OCI-LY3 (cell line): Measurements from ENCODE around the gene ESAM.
A peak's percentile ranks its signal among the peaks of the same experiment; 100 is the strongest.

Experiments
- H2AFZ ChIP-seq: fragments of 200-600, 300-600 bp; shearing (Covaris generic); 2 replicates; pipeline ENCODE4 v1.6.0; 2014; ENCODE audit warnings: antibody characterized with exemption, low read depth, low read length
- H3K27ac ChIP-seq: fragments of 200-600, 300-600 bp; sonication (generic); 2 replicates; pipeline ENCODE4 v1.5.1; 2014; ENCODE audit warnings: mild to moderate bottlenecking, low read length, moderate library complexity, mixed read lengths
- H3K27me3 ChIP-seq: fragments of 200-600, 300-600 bp; sonication (generic); 2 replicates; pipeline ENCODE4 v1.6.1; 2014; ENCODE audit warnings: low read depth, low read length, mixed read lengths
- H3K36me3 ChIP-seq: fragments of 200-600, 300-600 bp; sonication (generic); replicated peaks from 2 replicates; pipeline ENCODE3; 2014; ENCODE audit warnings: low read depth, low read length, mixed read lengths
- H3K4me1 ChIP-seq: fragments of 300-600, 200-600 bp; sonication (generic); 2 replicates; pipeline ENCODE4 v1.6.1; 2014; ENCODE audit warnings: low read length, mixed read lengths
- H3K4me2 ChIP-seq: fragments of 200-600, 300-600 bp; sonication (generic); 2 replicates; pipeline ENCODE4 v1.6.1; 2014; ENCODE audit warnings: low read length, mixed read lengths
- H3K4me3 ChIP-seq: fragments of 300-600, 200-600 bp; sonication (generic); 2 replicates; pipeline ENCODE4 v1.5.1; 2014; ENCODE audit warnings: antibody characterized with exemption, mild to moderate bottlenecking, low read length, moderate library complexity
- H3K79me2 ChIP-seq: fragments of 300-600, 200-600 bp; shearing (Covaris generic); 2 replicates; pipeline ENCODE4 v1.6.1; 2014; ENCODE audit warnings: mild to moderate bottlenecking, low read length, mixed read lengths
- H3K9ac ChIP-seq: fragments of 300-600, 200-600 bp; shearing (Covaris generic); 2 replicates; pipeline ENCODE4 v1.6.0; 2014; ENCODE audit warnings: mild to moderate bottlenecking, low read length, moderate library complexity
- H3K9me3 ChIP-seq: fragments of 200-600, 300-600 bp; shearing (Covaris generic); 2 replicates; pipeline ENCODE4 v1.6.1; 2014; ENCODE audit warnings: low read length, mixed read lengths; ENCODE audit not compliant: insufficient read depth
- H4K20me1 ChIP-seq: fragments of 200-600, 300-600 bp; sonication (generic); 2 replicates; pipeline ENCODE4 v1.6.1; 2016; ENCODE audit warnings: low read length, mixed read lengths; ENCODE audit not compliant: insufficient read depth
- EZH2phosphoT487 ChIP-seq: fragments of 200-600 bp; shearing (Covaris generic); IDR thresholded peaks from 2 replicates; pipeline ENCODE4 v1.6.1; 2018; ENCODE audit warnings: antibody characterized with exemption, mixed run types, low read depth
- TF ChIP-seq, protein P1 (sequence below): fragments of 200-600, 300-600 bp; sonication (generic); IDR thresholded peaks from 2 replicates; pipeline ENCODE4 v1.5.1; 2014; ENCODE audit warnings: antibody characterized with exemption, low read length, low read depth

ESAM gene

DNA sequence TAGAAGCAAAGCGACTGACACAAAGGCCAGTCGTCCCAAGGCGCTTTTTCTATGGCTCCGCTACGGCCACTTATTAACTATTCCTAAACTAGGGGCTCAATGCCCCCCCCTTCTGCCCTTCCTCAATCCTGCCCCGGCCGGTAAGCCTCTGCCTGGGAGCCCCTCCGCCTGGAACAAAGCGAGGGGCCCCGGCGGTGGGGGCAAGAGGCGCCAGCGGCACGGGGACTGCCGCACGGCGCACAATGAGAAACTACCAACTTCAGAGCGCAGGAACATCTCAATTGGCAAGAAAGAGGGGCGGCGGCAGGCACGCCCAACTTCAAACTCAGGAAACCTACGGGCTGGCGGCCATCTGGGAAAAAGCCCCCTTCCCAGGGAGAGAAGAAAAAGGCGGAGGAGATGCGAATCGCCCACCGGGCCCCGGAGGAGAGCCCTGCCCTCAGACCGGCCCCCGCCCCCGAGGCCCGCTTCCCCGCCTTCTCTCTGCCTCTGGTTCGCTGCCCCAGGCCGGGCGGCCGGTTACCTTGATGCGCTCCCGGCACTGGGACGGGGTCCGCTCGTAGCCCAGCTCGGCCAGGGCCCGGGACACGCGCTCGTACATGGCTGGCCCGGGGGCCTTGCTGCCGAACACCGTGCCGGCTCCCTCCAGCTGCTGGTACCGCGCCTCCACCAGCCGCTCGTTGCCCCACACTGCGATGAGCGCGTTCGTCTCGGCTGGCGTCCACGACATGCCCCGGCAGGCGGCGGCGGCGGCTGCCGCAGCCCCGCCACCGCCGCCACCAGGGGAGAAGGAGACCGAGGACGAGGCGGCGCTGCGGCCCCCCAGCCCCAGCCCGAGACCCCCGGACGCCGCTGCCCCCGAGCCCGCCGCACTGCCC lies 37.5 kb upstream of the ESAM start:
- peak overlapping the region; percentile 86 for H3K4me3 ChIP-seq

GRCh38 chr11:124798991-124799347 lies 36.9 kb upstream of the ESAM start:
- peak overlapping the region; percentile 97 for H3K4me2 ChIP-seq
- H3K79me2 ChIP-seq = peaks cover 55% of the 10 kb centered on the region
- peak overlapping the region; percentile 86 for H3K4me3 ChIP-seq
- TF ChIP-seq EZH2phosphoT487 = no peak
- TF ChIP-seq, protein P1, sequence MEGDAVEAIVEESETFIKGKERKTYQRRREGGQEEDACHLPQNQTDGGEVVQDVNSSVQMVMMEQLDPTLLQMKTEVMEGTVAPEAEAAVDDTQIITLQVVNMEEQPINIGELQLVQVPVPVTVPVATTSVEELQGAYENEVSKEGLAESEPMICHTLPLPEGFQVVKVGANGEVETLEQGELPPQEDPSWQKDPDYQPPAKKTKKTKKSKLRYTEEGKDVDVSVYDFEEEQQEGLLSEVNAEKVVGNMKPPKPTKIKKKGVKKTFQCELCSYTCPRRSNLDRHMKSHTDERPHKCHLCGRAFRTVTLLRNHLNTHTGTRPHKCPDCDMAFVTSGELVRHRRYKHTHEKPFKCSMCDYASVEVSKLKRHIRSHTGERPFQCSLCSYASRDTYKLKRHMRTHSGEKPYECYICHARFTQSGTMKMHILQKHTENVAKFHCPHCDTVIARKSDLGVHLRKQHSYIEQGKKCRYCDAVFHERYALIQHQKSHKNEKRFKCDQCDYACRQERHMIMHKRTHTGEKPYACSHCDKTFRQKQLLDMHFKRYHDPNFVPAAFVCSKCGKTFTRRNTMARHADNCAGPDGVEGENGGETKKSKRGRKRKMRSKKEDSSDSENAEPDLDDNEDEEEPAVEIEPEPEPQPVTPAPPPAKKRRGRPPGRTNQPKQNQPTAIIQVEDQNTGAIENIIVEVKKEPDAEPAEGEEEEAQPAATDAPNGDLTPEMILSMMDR = no peak
- H3K9ac ChIP-seq = peak overlapping the region; percentile 86
- no peaks in the 10 kb centered on the region; the same call in 1 of the 2 replicates for H4K20me1 ChIP-seq
- H3K36me3 ChIP-seq = no peaks in the 10 kb centered on the region
- H3K4me1 ChIP-seq = peaks cover 23% of the 10 kb centered on the region
- H2AFZ ChIP-seq = no peak overlapping the region
- H3K27me3 ChIP-seq = no peaks in the 10 kb centered on the region
- H3K27ac ChIP-seq = no peak overlapping the region
- H3K9me3 ChIP-seq = no peaks in the 10 kb centered on the region

More for the DNA sequence above, 37.5 kb upstream of the ESAM start:
- Histone ChIP-seq H3K36me3 (no peaks in the 10 kb centered on the region), H3K27me3 (no peaks in the 10 kb centered on the region), H3K4me2 (peak overlapping the region; percentile 97), H3K9ac (peak overlapping the region; percentile 86), H3K4me1 (peaks cover 23% of the 10 kb centered on the region), H3K27ac (peak overlapping the region; percentile 69), H4K20me1 (no peaks in the 10 kb centered on the region; the same call in 1 of the 2 replicates), H3K9me3 (no peaks in the 10 kb centered on the region), H2AFZ (no peak overlapping the region), H3K79me2 (peaks cover 52% of the 10 kb centered on the region)
- TF ChIP-seq, protein P1 = no peak
- no peak for TF ChIP-seq EZH2phosphoT487

DNA sequence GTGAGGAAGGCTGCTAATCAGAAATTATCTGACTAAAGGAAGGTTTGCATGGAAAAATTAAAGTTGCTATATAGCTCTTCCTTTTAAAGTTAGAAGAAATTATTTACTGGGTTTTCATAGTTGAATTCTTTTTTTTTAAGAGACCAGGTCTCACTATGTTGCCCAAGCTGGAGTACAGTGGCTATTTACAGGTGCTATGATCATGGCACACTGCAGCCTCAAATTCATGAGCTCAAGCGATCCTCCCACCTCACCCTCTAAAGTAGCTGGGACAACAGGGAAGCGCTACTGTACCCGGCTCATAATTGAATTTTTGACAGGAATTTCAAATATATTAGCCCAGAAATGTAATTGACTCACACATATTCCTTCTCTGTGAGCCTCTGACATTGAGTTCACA lies 34.2 kb upstream of the ESAM start:
- Histone ChIP-seq H4K20me1 (peaks cover 20% of the 10 kb centered on the region), H3K9ac (no peak overlapping the region), H3K4me3 (no peak overlapping the region), H3K4me1 (peaks cover 23% of the 10 kb centered on the region), H3K27me3 (no peaks in the 10 kb centered on the region), H3K9me3 (no peaks in the 10 kb centered on the region), H3K79me2 (peaks cover 76% of the 10 kb centered on the region), H3K27ac (no peak overlapping the region), H3K4me2 (peak overlapping the region; percentile 3; the same call in 1 of the 2 replicates), H3K36me3 (no peaks in the 10 kb centered on the region), H2AFZ (no peak overlapping the region)
- TF ChIP-seq, protein P1 = no peak

DNA sequence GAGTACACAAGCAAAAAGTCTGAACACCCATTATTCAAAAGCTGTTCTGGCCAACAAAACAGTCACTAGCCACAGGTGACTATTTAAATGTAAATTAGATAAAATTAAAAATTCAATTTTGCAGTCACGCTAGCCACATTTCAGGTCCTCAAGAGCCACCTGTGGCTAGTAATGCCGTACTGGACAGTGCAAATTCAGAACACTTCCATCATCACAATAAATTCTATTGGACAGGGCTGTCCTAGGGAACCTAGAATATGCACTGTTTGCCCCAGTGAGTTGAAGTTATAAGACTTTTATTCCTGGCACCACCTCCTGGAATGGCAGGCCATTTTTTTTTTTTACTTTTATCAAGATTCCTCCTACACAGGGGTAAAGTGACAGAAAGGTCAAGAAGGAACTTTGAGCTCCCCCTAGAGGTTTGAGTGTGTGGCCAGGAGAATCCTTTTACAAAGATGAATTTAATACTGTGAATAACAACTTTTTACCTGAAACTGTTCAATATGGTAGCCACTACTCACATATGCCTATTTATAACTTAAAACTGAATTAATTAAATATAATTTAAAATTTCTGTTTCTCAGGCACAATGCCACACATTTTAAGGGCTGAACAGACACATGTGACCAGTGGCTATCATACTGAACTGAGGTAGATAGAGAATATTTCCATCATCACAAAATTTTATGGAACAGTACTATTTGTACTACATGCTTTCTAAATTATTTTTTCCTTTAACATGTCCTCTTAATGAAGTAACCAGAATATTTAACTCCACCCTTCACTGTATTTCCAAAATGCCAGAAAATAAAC lies 31.6 kb upstream of the ESAM start:
- Histone ChIP-seq H3K79me2 (peaks cover 84% of the 10 kb centered on the region), H3K4me1 (peaks cover 16% of the 10 kb centered on the region), H3K4me3 (no peak overlapping the region), H3K27ac (no peak overlapping the region), H3K27me3 (no peaks in the 10 kb centered on the region), H3K9me3 (no peaks in the 10 kb centered on the region), H4K20me1 (peaks cover 23% of the 10 kb centered on the region), H2AFZ (no peak overlapping the region), H3K9ac (no peak overlapping the region), H3K36me3 (no peaks in the 10 kb centered on the region), H3K4me2 (no peak overlapping the region)
- TF ChIP-seq, protein P1 = peak; percentile 73
- TF ChIP-seq EZH2phosphoT487 = no peak
